H9 (cell line): Measurements from ENCODE around the gene PTPN2. TPM values are rescaled to one million over a fixed set of nuclear protein-coding genes. Genes with fewer than 3 reads are reported as not detected.

ENCODE experiments used
- DNase-seq: peaks from one replicate; pipeline ENCODE4 v3.0.0-alpha.2; 2017
- H2AFZ ChIP-seq: one replicate; pipeline ENCODE4 v1.6.1; 2013; ENCODE audit warnings: mild to moderate bottlenecking, low read length, control low read depth, moderate library complexity
- H2AK5ac ChIP-seq: 2 replicates; pipeline ENCODE4 v1.6.1; 2013; ENCODE audit warnings: low read length, control low read depth, mixed read lengths; ENCODE audit not compliant: insufficient read length
- H2BK120ac ChIP-seq: one replicate; pipeline ENCODE4 v1.6.1; 2013; ENCODE audit warnings: low read depth, mild to moderate bottlenecking, low read length, control low read depth, inconsistent platforms; ENCODE audit not compliant: poor library complexity, severe bottlenecking
- H2BK12ac ChIP-seq: 2 replicates; pipeline ENCODE4 v1.6.1; 2013; ENCODE audit warnings: low read length, control low read depth, mixed read lengths, low read depth; ENCODE audit not compliant: insufficient read length
- H2BK15ac ChIP-seq: 2 replicates; pipeline ENCODE4 v1.6.1; 2013; ENCODE audit warnings: low read depth, low read length, control low read depth
- H2BK20ac ChIP-seq: one replicate; pipeline ENCODE4 v1.6.1; 2013; ENCODE audit warnings: low read depth, mild to moderate bottlenecking, low read length, control low read depth, inconsistent platforms; ENCODE audit not compliant: poor library complexity, severe bottlenecking
- H2BK5ac ChIP-seq: 2 replicates; pipeline ENCODE4 v1.6.1; 2013; ENCODE audit warnings: low read length, control low read depth, mixed read lengths; ENCODE audit not compliant: insufficient read length
- H3K14ac ChIP-seq: 2 replicates; pipeline ENCODE4 v1.6.1; 2013; ENCODE audit warnings: low read length, control low read depth; ENCODE audit not compliant: insufficient read depth
- H3K18ac ChIP-seq: 2 replicates; pipeline ENCODE4 v1.6.1; 2013; ENCODE audit warnings: low read depth, mild to moderate bottlenecking, mixed read lengths, low read length, control low read depth; ENCODE audit not compliant: insufficient read length
- H3K23ac ChIP-seq: 2 replicates; pipeline ENCODE4 v1.6.1; 2013; ENCODE audit warnings: low read length, control low read depth, mixed read lengths, low read depth; ENCODE audit not compliant: insufficient read length
- H3K23me2 ChIP-seq: 2 replicates; pipeline ENCODE4 v1.6.1; 2013; ENCODE audit warnings: low read depth, mild to moderate bottlenecking, mixed read lengths, low read length, control low read depth; ENCODE audit not compliant: insufficient read length, poor library complexity, severe bottlenecking
- H3K27ac ChIP-seq: 2 replicates; pipeline ENCODE4 v1.5.1; 2013; ENCODE audit warnings: low read length, control low read depth, mixed read lengths, low read depth; ENCODE audit not compliant: insufficient read length
- H3K27me3 ChIP-seq: 2 replicates; pipeline ENCODE4 v1.6.1; 2013; ENCODE audit warnings: low read length, control low read depth, inconsistent platforms; ENCODE audit not compliant: insufficient read depth
- H3K4ac ChIP-seq: 2 replicates; pipeline ENCODE4 v1.6.1; 2013; ENCODE audit warnings: low read depth, mild to moderate bottlenecking, control low read depth, inconsistent platforms, low read length, moderate library complexity
- H3K4me1 ChIP-seq: 2 replicates; pipeline ENCODE4 v1.6.1; 2013; ENCODE audit warnings: low read length, control low read depth, inconsistent platforms; ENCODE audit not compliant: insufficient read depth
- H3K4me2 ChIP-seq: 2 replicates; pipeline ENCODE4 v1.6.1; 2013; ENCODE audit warnings: low read length, control low read depth, mixed read lengths; ENCODE audit not compliant: insufficient read length, insufficient read depth
- H3K56ac ChIP-seq: 2 replicates; pipeline ENCODE4 v1.6.1; 2013; ENCODE audit warnings: low read depth, mild to moderate bottlenecking, mixed read lengths, low read length, control low read depth; ENCODE audit not compliant: insufficient read length
- H3K79me1 ChIP-seq: 2 replicates; pipeline ENCODE4 v1.6.1; 2013; ENCODE audit warnings: low read depth, mild to moderate bottlenecking, moderate library complexity, low read length, control low read depth, inconsistent platforms; ENCODE audit not compliant: insufficient read depth, poor library complexity, severe bottlenecking
- H3K79me2 ChIP-seq: 2 replicates; pipeline ENCODE4 v1.6.1; 2013; ENCODE audit warnings: low read length, control low read depth, inconsistent platforms; ENCODE audit not compliant: insufficient read depth
- H3K9ac ChIP-seq: 2 replicates; pipeline ENCODE4 v1.6.1; 2013; ENCODE audit warnings: low read length, control low read depth, mixed read lengths; ENCODE audit not compliant: insufficient read length; ENCODE audit errors: extremely low read depth
- H3K9me3 ChIP-seq: one replicate; pipeline ENCODE4 v1.6.1; 2013; ENCODE audit warnings: low read depth, low read length, inconsistent platforms; ENCODE audit not compliant: control insufficient read depth
- H3T11ph ChIP-seq: one replicate; pipeline ENCODE4 v1.6.1; 2013; ENCODE audit warnings: mild to moderate bottlenecking, low read length, control low read depth, inconsistent platforms
- H4K20me1 ChIP-seq: one replicate; pipeline ENCODE4 v1.6.1; 2013; ENCODE audit not compliant: control insufficient read depth, insufficient read length, insufficient read depth
- H4K5ac ChIP-seq: 2 replicates; pipeline ENCODE4 v1.6.1; 2013; ENCODE audit warnings: low read depth, mild to moderate bottlenecking, mixed read lengths, low read length, control low read depth; ENCODE audit not compliant: insufficient read length
- H4K8ac ChIP-seq: replicated peaks from 2 replicates; pipeline ENCODE4 v1.6.1; 2013; ENCODE audit warnings: low read length, control low read depth, mixed read lengths, low read depth; ENCODE audit not compliant: insufficient read length
- H4K91ac ChIP-seq: 2 replicates; pipeline ENCODE4 v1.6.1; 2013; ENCODE audit warnings: low read depth, mild to moderate bottlenecking, moderate library complexity, mixed read lengths, low read length, control low read depth; ENCODE audit not compliant: insufficient read length
- H3K27ac Mint-ChIP-seq, 3 experiments: 2 replicates in 2 of 3; 3 replicates in 1 of 3; pipeline ENCODE4 v1.8.0; 2020 to 2021; ENCODE audit warnings: mixed read lengths in 3 of 3, mild to moderate bottlenecking in 1 of 3, moderate library complexity in 1 of 3
- H3K27me3 Mint-ChIP-seq: 2 replicates; pipeline ENCODE4 v1.8.0; 2021; ENCODE audit warnings: low read depth, mild to moderate bottlenecking, moderate library complexity, mixed read lengths
- H3K36me3 Mint-ChIP-seq, 3 experiments: 2 replicates in 2 of 3; 3 replicates in 1 of 3; pipeline ENCODE4 v1.8.0; 2020 to 2021; ENCODE audit warnings: low read depth in 3 of 3, mixed read lengths in 3 of 3; ENCODE audit not compliant: insufficient read depth in 1 of 3
- H3K4me1 Mint-ChIP-seq, 2 experiments: 2 replicates each; pipeline ENCODE4 v1.8.0; 2020; ENCODE audit warnings: mixed read lengths in 2 of 2
- H3K4me3 Mint-ChIP-seq, 2 experiments: 2 replicates in 1 of 2; 3 replicates in 1 of 2; pipeline ENCODE4 v1.8.0; 2020 to 2021; ENCODE audit warnings: mild to moderate bottlenecking in 2 of 2, mixed read lengths in 2 of 2, moderate library complexity in 1 of 2
- H3K9me3 Mint-ChIP-seq, 2 experiments: 2 replicates in 1 of 2; 3 replicates in 1 of 2; pipeline ENCODE4 v1.8.0; 2020; ENCODE audit warnings: mild to moderate bottlenecking in 2 of 2, mixed read lengths in 2 of 2, moderate library complexity in 1 of 2
- WGBS: extraction: QIAGEN DNeasy Blood & Tissue Kit; methylation state at CpG from one replicate; pipeline ENCODE4 v1.1.7; 2013; ENCODE audit warnings: missing lambda C conversion rate, low lambda C conversion rate, mixed read lengths; ENCODE audit not compliant: insufficient read length; ENCODE audit errors: extremely low coverage; 5-methylcytosine and 5-hydroxymethylcytosine counted together
- total RNA-seq: library from RNA; stranded (reverse); gene quantifications from 2 replicates; pipeline ENCODE4 v1.2.1, GENCODE V29; 2021
- TF ChIP-seq, protein P1 (sequence below): fragments of 200-600 bp; sonication (generic); conservative IDR thresholded peaks from 3 replicates; pipeline ENCODE4 v1.8.0; 2021; ENCODE audit warnings: antibody characterized with exemption, mild to moderate bottlenecking

Gene PTPN2
- total RNA-seq, 1 experiment from 2014 or later = 48.7 TPM

DNA sequence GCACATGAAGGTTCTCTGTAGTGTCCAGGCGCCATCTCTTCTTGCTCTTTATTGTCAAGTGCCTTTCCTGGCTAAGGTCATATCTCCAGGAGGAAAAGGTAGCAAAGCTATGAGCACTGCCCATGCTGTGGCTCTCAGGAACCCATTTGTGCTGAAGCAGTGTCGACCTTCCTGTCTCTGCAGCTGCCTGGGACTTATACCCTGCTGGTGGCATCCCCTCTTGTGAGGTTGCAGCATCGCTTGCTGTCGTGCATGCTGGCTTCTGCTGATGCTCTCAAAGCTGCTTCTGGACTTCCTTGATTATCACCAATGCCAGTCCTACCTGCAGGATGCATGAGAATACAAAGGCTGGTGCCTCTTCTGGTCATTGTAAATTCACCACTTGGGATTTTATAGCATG is 22.1 kb upstream of the PTPN2 start:
- Histone ChIP-seq H3K4ac (no peak overlapping the region), H3K79me1 (no peaks in the 10 kb centered on the region), H4K20me1 (no peaks in the 10 kb centered on the region), H3K79me2 (no peaks in the 10 kb centered on the region), H3K9ac (no peak overlapping the region), H3K18ac (no peak overlapping the region), H3K4me2 (no peak overlapping the region), H4K91ac (no peak overlapping the region), H3K4me1 (no peaks in the 10 kb centered on the region), H2AK5ac (no peak overlapping the region), H3K9me3 (no peaks in the 10 kb centered on the region), H3K23me2 (no peaks in the 10 kb centered on the region), H2BK20ac (no peak overlapping the region), H3T11ph (no peak overlapping the region), H2BK120ac (no peak overlapping the region), H2BK5ac (no peak overlapping the region), H3K14ac (no peak overlapping the region; the same call in 1 of the 2 replicates), H3K56ac (no peak overlapping the region), H2AFZ (no peak overlapping the region), H4K5ac (no peak overlapping the region), H4K8ac (no peak overlapping the region), H3K27ac (no peak overlapping the region), H3K23ac (no peak overlapping the region), H2BK15ac (no peak overlapping the region), H3K27me3 (no peaks in the 10 kb centered on the region), H2BK12ac (no peak overlapping the region)
- no peak for DNase-seq
- no peaks in the 10 kb centered on the region; a peak in 1 of 4 replicates for H3K4me1 Mint-ChIP-seq
- H3K27me3 Mint-ChIP-seq = no peaks in the 10 kb centered on the region; the same call in 1 of the 2 replicates
- no peaks in the 10 kb centered on the region for H3K36me3 Mint-ChIP-seq
- H3K27ac Mint-ChIP-seq = no peak overlapping the region
- TF ChIP-seq, protein P1, sequence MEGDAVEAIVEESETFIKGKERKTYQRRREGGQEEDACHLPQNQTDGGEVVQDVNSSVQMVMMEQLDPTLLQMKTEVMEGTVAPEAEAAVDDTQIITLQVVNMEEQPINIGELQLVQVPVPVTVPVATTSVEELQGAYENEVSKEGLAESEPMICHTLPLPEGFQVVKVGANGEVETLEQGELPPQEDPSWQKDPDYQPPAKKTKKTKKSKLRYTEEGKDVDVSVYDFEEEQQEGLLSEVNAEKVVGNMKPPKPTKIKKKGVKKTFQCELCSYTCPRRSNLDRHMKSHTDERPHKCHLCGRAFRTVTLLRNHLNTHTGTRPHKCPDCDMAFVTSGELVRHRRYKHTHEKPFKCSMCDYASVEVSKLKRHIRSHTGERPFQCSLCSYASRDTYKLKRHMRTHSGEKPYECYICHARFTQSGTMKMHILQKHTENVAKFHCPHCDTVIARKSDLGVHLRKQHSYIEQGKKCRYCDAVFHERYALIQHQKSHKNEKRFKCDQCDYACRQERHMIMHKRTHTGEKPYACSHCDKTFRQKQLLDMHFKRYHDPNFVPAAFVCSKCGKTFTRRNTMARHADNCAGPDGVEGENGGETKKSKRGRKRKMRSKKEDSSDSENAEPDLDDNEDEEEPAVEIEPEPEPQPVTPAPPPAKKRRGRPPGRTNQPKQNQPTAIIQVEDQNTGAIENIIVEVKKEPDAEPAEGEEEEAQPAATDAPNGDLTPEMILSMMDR = no peak
- WGBS = no CpG with 5 or more reads among the region's 4 CpGs
- H3K9me3 Mint-ChIP-seq = no peaks in the 10 kb centered on the region
- no peak overlapping the region for H3K4me3 Mint-ChIP-seq
